H1 (cell line): ENCODE results near the gene DAG1. TPM values are rescaled to one million over a fixed set of nuclear protein-coding genes. Genes with fewer than 3 reads are reported as not detected.

Experiments used
- CTCF ChIA-PET: fragments of 300-600 bp; sonication (Branson Sonifier 250); formaldehyde crosslinking; loops from one replicate; lab custom pipeline; 2021; ENCODE audit not compliant: partially characterized antibody; lab: Charles Lee
- POLR2A ChIA-PET: fragments of 300-600 bp; sonication (Branson Sonifier 250); formaldehyde crosslinking; loops from one replicate; lab custom pipeline; 2021; ENCODE audit warnings: inconsistent platforms; ENCODE audit not compliant: partially characterized antibody; lab: Charles Lee
- DNase-seq, 2 experiments: peaks; one replicate each; pipeline versions ENCODE4 v3.0.0 to v3.0.0-alpha.2; 2010 to 2022; ENCODE audit warnings: low spot score in 2 of 2, low read depth in 1 of 2, mixed read lengths in 1 of 2
- FAIRE-seq: peaks from 2 replicates; lab custom pipeline; 2011; peaks lifted over from hg19 to GRCh38; lab: Jason Lieb, UNC
- H2AFZ ChIP-seq: 2 replicates; pipeline ENCODE4 v1.8.1; 2012; ENCODE audit warnings: low read length, inconsistent platforms
- H2AK5ac ChIP-seq: 2 replicates; pipeline ENCODE4 v1.6.1; 2013; ENCODE audit warnings: low read depth, low read length
- H2BK120ac ChIP-seq: replicated peaks from 2 replicates; pipeline ENCODE3; 2013; ENCODE audit warnings: low read depth, low read length, inconsistent platforms
- H2BK12ac ChIP-seq: 2 replicates; pipeline ENCODE4 v1.6.1; 2013; ENCODE audit warnings: low read depth, low read length
- H2BK15ac ChIP-seq: 2 replicates; pipeline ENCODE4 v1.6.1; 2013; ENCODE audit warnings: low read length
- H2BK20ac ChIP-seq: 2 replicates; pipeline ENCODE4 v1.6.1; 2013; ENCODE audit warnings: low read length
- H2BK5ac ChIP-seq: 2 replicates; pipeline ENCODE4 v1.6.1; 2013; ENCODE audit warnings: low read depth, low read length
- H3K14ac ChIP-seq: 2 replicates; pipeline ENCODE4 v1.6.1; 2013; ENCODE audit warnings: inconsistent platforms; ENCODE audit not compliant: insufficient read length
- H3K18ac ChIP-seq: 2 replicates; pipeline ENCODE4 v1.6.1; 2013; ENCODE audit warnings: low read length; ENCODE audit errors: extremely low read depth
- H3K23ac ChIP-seq: 2 replicates; pipeline ENCODE4 v1.6.1; 2013; ENCODE audit warnings: inconsistent platforms; ENCODE audit not compliant: insufficient read length
- H3K23me2 ChIP-seq: 2 replicates; pipeline ENCODE4 v1.6.1; 2013; ENCODE audit warnings: low read depth, low read length
- H3K27ac ChIP-seq: 2 replicates; pipeline ENCODE4 v1.6.1; 2011; ENCODE audit warnings: low read depth, low read length, inconsistent platforms
- H3K27me3 ChIP-seq, 4 experiments: replicated peaks in 1 of 4; 1 replicate in 1 of 4; 2 replicates in 3 of 4; pipeline versions ENCODE4 v1.6.1 to v1.8.1; 2011 to 2013; ENCODE audit warnings: low read length in 3 of 4, mild to moderate bottlenecking in 3 of 4, inconsistent platforms in 2 of 4, mixed read lengths in 2 of 4, moderate library complexity in 1 of 4; ENCODE audit not compliant: control insufficient read depth in 3 of 4, insufficient read depth in 3 of 4; ENCODE audit errors: extremely low read depth in 1 of 4
- H3K36me3 ChIP-seq, 4 experiments: 2 replicates each; pipeline versions ENCODE4 v1.6.1 to v1.8.1; 2011 to 2013; ENCODE audit warnings: mild to moderate bottlenecking in 4 of 4, low read length in 3 of 4, moderate library complexity in 2 of 4, control low read depth in 1 of 4, inconsistent platforms in 1 of 4; ENCODE audit not compliant: insufficient read depth in 4 of 4, control insufficient read depth in 2 of 4
- H3K4ac ChIP-seq: replicated peaks from 2 replicates; pipeline ENCODE3; 2013; ENCODE audit warnings: low read length, low read depth, mixed read lengths, inconsistent platforms; ENCODE audit not compliant: insufficient read length
- H3K4me1 ChIP-seq, 4 experiments: replicated peaks in 1 of 4; 1 replicate in 1 of 4; 2 replicates in 3 of 4; pipeline versions ENCODE4 v1.6.1 to v1.8.1; 2011 to 2013; ENCODE audit warnings: low read length in 3 of 4, inconsistent platforms in 2 of 4, mixed read lengths in 1 of 4; ENCODE audit not compliant: insufficient read depth in 4 of 4, control insufficient read depth in 3 of 4
- H3K4me2 ChIP-seq, 2 experiments: 2 replicates each; pipeline versions ENCODE4 v1.6.1 to v1.8.1; 2011 to 2013; ENCODE audit warnings: low read depth in 2 of 2, low read length in 2 of 2, control low read depth in 1 of 2, inconsistent platforms in 1 of 2, mild to moderate bottlenecking in 1 of 2; ENCODE audit not compliant: insufficient read depth in 1 of 2
- H3K4me3 ChIP-seq, 4 experiments: fragments of 200-600, 300-600 bp in 1 of 4; sonication (generic), shearing (Covaris generic), sonication (Bioruptor Twin) in 1 of 4; 2 replicates each; pipeline versions ENCODE4 v1.5.1 to v1.8.1; 2011 to 2016; ENCODE audit warnings: low read length in 4 of 4, low read depth in 3 of 4, control low read depth in 2 of 4, inconsistent platforms in 2 of 4, mild to moderate bottlenecking in 2 of 4, mixed read lengths in 1 of 4, moderate library complexity in 1 of 4; ENCODE audit not compliant: insufficient read depth in 2 of 4; ENCODE audit errors: extremely low read depth in 1 of 4
- H3K56ac ChIP-seq: replicated peaks from 2 replicates; pipeline ENCODE3; 2013; ENCODE audit warnings: low read depth, mild to moderate bottlenecking, mixed read lengths, low read length, inconsistent platforms; ENCODE audit not compliant: insufficient read length
- H3K79me1 ChIP-seq: 2 replicates; pipeline ENCODE4 v1.6.1; 2013; ENCODE audit warnings: low read depth, low read length, control low read depth
- H3K79me2 ChIP-seq, 2 experiments: 2 replicates each; pipeline versions ENCODE4 v1.6.1 to v1.8.1; 2012 to 2013; ENCODE audit warnings: low read length in 2 of 2, mild to moderate bottlenecking in 2 of 2, inconsistent platforms in 1 of 2; ENCODE audit not compliant: insufficient read depth in 2 of 2, control insufficient read depth in 1 of 2
- H3K9ac ChIP-seq, 4 experiments: replicated peaks in 1 of 4; 1 replicate in 1 of 4; 2 replicates in 3 of 4; pipeline versions ENCODE4 v1.6.1 to v1.8.1; 2011 to 2013; ENCODE audit warnings: low read depth in 3 of 4, low read length in 3 of 4, control low read depth in 2 of 4, mild to moderate bottlenecking in 2 of 4, moderate library complexity in 2 of 4, inconsistent platforms in 1 of 4; ENCODE audit errors: extremely low read depth in 1 of 4
- H3K9me3 ChIP-seq, 2 experiments: 2 replicates each; pipeline versions ENCODE4 v1.6.1 to v1.8.1; 2012 to 2013; ENCODE audit warnings: mild to moderate bottlenecking in 2 of 2, moderate library complexity in 2 of 2, control low read depth in 1 of 2, inconsistent platforms in 1 of 2, low read depth in 1 of 2, low read length in 1 of 2, mixed read lengths in 1 of 2; ENCODE audit not compliant: insufficient read depth in 2 of 2
- H4K20me1 ChIP-seq, 2 experiments: replicated peaks in 1 of 2; 2 replicates each; pipeline versions ENCODE3 to v1.8.1; 2011 to 2013; ENCODE audit warnings: inconsistent platforms in 2 of 2, low read length in 2 of 2, mild to moderate bottlenecking in 1 of 2; ENCODE audit not compliant: insufficient read depth in 2 of 2, control insufficient read depth in 1 of 2
- H4K5ac ChIP-seq: 2 replicates; pipeline ENCODE4 v1.6.1; 2013; ENCODE audit warnings: low read length, low read depth, mixed read lengths, inconsistent platforms; ENCODE audit not compliant: insufficient read length
- H4K8ac ChIP-seq: 2 replicates; pipeline ENCODE4 v1.8.0; 2013; ENCODE audit warnings: mild to moderate bottlenecking, moderate library complexity, low read length, inconsistent platforms; ENCODE audit not compliant: insufficient read depth; ENCODE audit errors: extremely low read depth
- H4K91ac ChIP-seq: replicated peaks from 2 replicates; pipeline ENCODE3; 2013; ENCODE audit warnings: low read length, mixed read lengths, inconsistent platforms; ENCODE audit not compliant: insufficient read length
- BACH1 ChIP-seq: IDR thresholded peaks from 2 replicates; pipeline ENCODE4 v1.6.1; 2012; ENCODE audit warnings: low read length, improper control_type of control experiment
- CHD1 ChIP-seq: IDR thresholded peaks from 2 replicates; pipeline ENCODE4 v1.6.1; 2012; ENCODE audit warnings: low read depth, low read length, improper control_type of control experiment
- CHD2 ChIP-seq: IDR thresholded peaks from 2 replicates; pipeline ENCODE4 v1.6.1; 2012; ENCODE audit warnings: low read length, improper control_type of control experiment
- EGR1 ChIP-seq: IDR thresholded peaks from 2 replicates; pipeline ENCODE4 v1.6.1; 2011; ENCODE audit warnings: low read depth, low read length, borderline replicate concordance
- EP300 ChIP-seq, 2 experiments: IDR thresholded peaks; 1 replicate in 1 of 2; 2 replicates in 1 of 2; pipeline ENCODE4 v1.6.1; 2011 to 2012; ENCODE audit warnings: low read depth in 2 of 2, low read length in 2 of 2, mild to moderate bottlenecking in 2 of 2, borderline replicate concordance in 1 of 2, inconsistent platforms in 1 of 2, moderate library complexity in 1 of 2
- EZH2 ChIP-seq: fragments of 200-600 bp; sonication (generic); IDR thresholded peaks from 2 replicates; pipeline ENCODE4 v1.7.1; 2012; ENCODE audit warnings: low read depth, mild to moderate bottlenecking, moderate library complexity, low read length, inconsistent platforms; ENCODE audit not compliant: severe bottlenecking
- HDAC2 ChIP-seq, 2 experiments: fragments of 300-600 bp in 1 of 2; sonication (generic) in 1 of 2; IDR thresholded peaks; 2 replicates each; pipeline ENCODE4 v1.6.1; 2011 to 2012; ENCODE audit warnings: low read depth in 2 of 2, low read length in 2 of 2, mild to moderate bottlenecking in 2 of 2, moderate library complexity in 2 of 2, borderline replicate concordance in 1 of 2, inconsistent platforms in 1 of 2
- KDM4A ChIP-seq: IDR thresholded peaks from one replicate; pipeline ENCODE4 v1.7.1; 2012; ENCODE audit warnings: low read depth, mild to moderate bottlenecking, moderate library complexity, low read length, inconsistent platforms; ENCODE audit not compliant: severe bottlenecking
- KDM5A ChIP-seq: fragments of 200-600 bp; IDR thresholded peaks from 2 replicates; pipeline ENCODE4 v1.7.1; 2012; ENCODE audit warnings: mild to moderate bottlenecking, low read length, inconsistent platforms, mixed read lengths
- NANOG ChIP-seq: IDR thresholded peaks from 2 replicates; pipeline ENCODE4 v1.6.1; 2011; ENCODE audit warnings: low read length, low read depth, mild to moderate bottlenecking, inconsistent platforms; ENCODE audit not compliant: insufficient read depth, poor library complexity, severe bottlenecking
- POLR2A ChIP-seq, 2 experiments: IDR thresholded peaks; 1 replicate in 1 of 2; 2 replicates in 1 of 2; pipeline ENCODE4 v1.6.1; 2011; ENCODE audit warnings: low read depth in 2 of 2, low read length in 2 of 2, mild to moderate bottlenecking in 2 of 2; ENCODE audit errors: control extremely low read depth in 1 of 2
- RNF2 ChIP-seq: fragments of 200-900, 300-1000 bp; sonication (generic); IDR thresholded peaks from 2 replicates; pipeline ENCODE4 v1.7.1; 2016; ENCODE audit warnings: borderline replicate concordance, low read depth, mild to moderate bottlenecking, antibody characterized with exemption, low read length; ENCODE audit not compliant: poor library complexity, severe bottlenecking; ENCODE audit errors: missing control alignments
- SP1 ChIP-seq: IDR thresholded peaks from 2 replicates; pipeline ENCODE4 v1.6.1; 2011; ENCODE audit warnings: low read depth, low read length
- YY1 ChIP-seq: IDR thresholded peaks from 2 replicates; pipeline ENCODE4 v1.6.1; 2011; ENCODE audit warnings: low read depth, mild to moderate bottlenecking, low read length
- polyA plus RNA-seq, 7 experiments: library from polyadenylated mRNA; depleted of rRNA in 3 of 7; stranded (reverse) in 5 of 7; unstranded in 2 of 7; fragments of >200 nt in 5 of 7; fragments of 200-250 nt in 2 of 7; gene quantifications; 1 replicate in 5 of 7; 2 replicates in 1 of 7; 4 replicates in 1 of 7; pipeline versions ENCODE4 v1.2.1 to v1.2.3, GENCODE V29; 2011 to 2013; ENCODE audit warnings: missing spikeins in 2 of 7, mixed read lengths in 2 of 7
- total RNA-seq: library from RNA; stranded (reverse); fragmentation: NEBNext Ultra II Directional; extraction: Animal tissue kit (Norgen Biotek cat#: 25700); gene quantifications from 2 replicates; pipeline ENCODE4 v1.2.1, GENCODE V29; 2021

DAG1 gene
- total and polyA plus RNA-seq, 2 of the 8 experiments (the other 6 are each of a cell fraction or from before 2014, with no cell fraction given), result 97.5 to 138 TPM

DNA sequence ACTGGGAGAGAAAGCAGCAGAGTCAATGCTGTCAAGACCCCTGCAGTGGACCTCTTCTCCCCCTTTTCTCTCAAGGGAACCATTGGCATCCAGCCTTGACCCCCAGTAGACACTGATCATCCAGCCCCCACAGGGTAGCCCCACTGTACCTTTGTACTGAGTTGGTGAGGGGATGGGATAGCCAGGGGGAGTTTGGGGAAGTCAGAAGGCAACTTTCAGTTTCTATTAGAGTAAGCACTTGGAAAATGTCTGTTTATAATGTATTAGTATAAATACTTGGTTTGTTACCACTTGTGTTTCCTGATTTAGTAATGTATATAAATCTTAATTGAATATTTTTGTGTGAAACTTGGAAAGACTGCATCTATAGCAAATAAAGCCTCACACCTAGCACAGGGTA, 25.0 kb downstream of the DAG1 start:
- Histone ChIP-seq H2BK20ac (no peak overlapping the region), H2BK120ac (no peak overlapping the region), H3K56ac (no peak overlapping the region), H3K4me2 (no peak overlapping the region), H3K9me3 (no peaks in the 10 kb centered on the region), H3K79me1 (no peaks in the 10 kb centered on the region; the same call in 1 of the 2 replicates), H3K27ac (no peak overlapping the region), H2AFZ (no peak overlapping the region), H2BK15ac (no peak overlapping the region), H3K79me2 (peaks cover 0 to 57% of the 10 kb centered on the region in 2 experiments; a peak in 3 of 4 replicates), H4K20me1 (peaks cover 2 to 9% of the 10 kb centered on the region in 2 experiments), H4K5ac (no peak overlapping the region), H3K4ac (no peak overlapping the region), H3K4me1 (no peaks in the 10 kb centered on the region), H3K23ac (no peak overlapping the region), H2BK5ac (no peak overlapping the region), H3K4me3 (no peak overlapping the region), H4K91ac (no peak overlapping the region), H3K18ac (no peak overlapping the region), H2AK5ac (no peak overlapping the region), H3K9ac (no peak overlapping the region), H3K14ac (no peak overlapping the region), H3K27me3 (no peaks in the 10 kb centered on the region), H3K23me2 (no peaks in the 10 kb centered on the region), H3K36me3 (peaks cover 0 to 5% (median 0%) of the 10 kb centered on the region in 4 experiments; a peak in 1 of 8 replicates), H2BK12ac (no peak overlapping the region), H4K8ac (peak overlapping the region; percentile 68; the same call in 1 of the 2 replicates)
- POLR2A ChIA-PET, result no interaction called here
- no peak for DNase-seq
- no peak for FAIRE-seq
- CTCF ChIA-PET, result interaction anchor here (1.2 kb wide), 1 partner anchor 176 kb away, joined by 5 read pairs; no protein-coding TSS in a partner anchor
- TF ChIP-seq RNF2 (no peak), EGR1 (no peak), SP1 (no peak), CHD2 (no peak), POLR2A (IDR thresholded peaks at IDR 0.05; ENCODE audit: control extremely low read depth in 1 of 2, low read depth in 2 of 2, low read length in 2 of 2) (no peak), CHD1 (no peak), KDM4A (no peak), NANOG (no peak), HDAC2 (IDR thresholded peaks at IDR 0.05; ENCODE audit: borderline replicate concordance in 1 of 2, low read depth in 2 of 2, low read length in 2 of 2) (no peak), YY1 (no peak), EP300 (IDR thresholded peaks at IDR 0.05; ENCODE audit: borderline replicate concordance in 1 of 2, low read depth in 2 of 2, low read length in 2 of 2) (no peak), EZH2 (no peak), BACH1 (no peak), KDM5A (no peak)
